H9 (cell line): ENCODE measurements around the gene NINL. TPM values are rescaled to one million over a fixed set of nuclear protein-coding genes. Genes with fewer than 3 reads are reported as not detected.

Experiments
- DNase-seq: peaks from one replicate; pipeline ENCODE4 v3.0.0-alpha.2; 2017
- H2AFZ ChIP-seq: one replicate; pipeline ENCODE4 v1.6.1; 2013; ENCODE audit warnings: mild to moderate bottlenecking, low read length, control low read depth, moderate library complexity
- H2AK5ac ChIP-seq: 2 replicates; pipeline ENCODE4 v1.6.1; 2013; ENCODE audit warnings: low read length, control low read depth, mixed read lengths; ENCODE audit not compliant: insufficient read length
- H2BK120ac ChIP-seq: one replicate; pipeline ENCODE4 v1.6.1; 2013; ENCODE audit warnings: low read depth, mild to moderate bottlenecking, low read length, control low read depth, inconsistent platforms; ENCODE audit not compliant: poor library complexity, severe bottlenecking
- H2BK12ac ChIP-seq: 2 replicates; pipeline ENCODE4 v1.6.1; 2013; ENCODE audit warnings: low read length, control low read depth, mixed read lengths, low read depth; ENCODE audit not compliant: insufficient read length
- H2BK15ac ChIP-seq: 2 replicates; pipeline ENCODE4 v1.6.1; 2013; ENCODE audit warnings: low read depth, low read length, control low read depth
- H2BK20ac ChIP-seq: one replicate; pipeline ENCODE4 v1.6.1; 2013; ENCODE audit warnings: low read depth, mild to moderate bottlenecking, low read length, control low read depth, inconsistent platforms; ENCODE audit not compliant: poor library complexity, severe bottlenecking
- H2BK5ac ChIP-seq: 2 replicates; pipeline ENCODE4 v1.6.1; 2013; ENCODE audit warnings: low read length, control low read depth, mixed read lengths; ENCODE audit not compliant: insufficient read length
- H3K14ac ChIP-seq: 2 replicates; pipeline ENCODE4 v1.6.1; 2013; ENCODE audit warnings: low read length, control low read depth; ENCODE audit not compliant: insufficient read depth
- H3K18ac ChIP-seq: 2 replicates; pipeline ENCODE4 v1.6.1; 2013; ENCODE audit warnings: low read depth, mild to moderate bottlenecking, mixed read lengths, low read length, control low read depth; ENCODE audit not compliant: insufficient read length
- H3K23ac ChIP-seq: 2 replicates; pipeline ENCODE4 v1.6.1; 2013; ENCODE audit warnings: low read length, control low read depth, mixed read lengths, low read depth; ENCODE audit not compliant: insufficient read length
- H3K23me2 ChIP-seq: 2 replicates; pipeline ENCODE4 v1.6.1; 2013; ENCODE audit warnings: low read depth, mild to moderate bottlenecking, mixed read lengths, low read length, control low read depth; ENCODE audit not compliant: insufficient read length, poor library complexity, severe bottlenecking
- H3K27ac ChIP-seq: 2 replicates; pipeline ENCODE4 v1.5.1; 2013; ENCODE audit warnings: low read length, control low read depth, mixed read lengths, low read depth; ENCODE audit not compliant: insufficient read length
- H3K27me3 ChIP-seq: 2 replicates; pipeline ENCODE4 v1.6.1; 2013; ENCODE audit warnings: low read length, control low read depth, inconsistent platforms; ENCODE audit not compliant: insufficient read depth
- H3K4ac ChIP-seq: 2 replicates; pipeline ENCODE4 v1.6.1; 2013; ENCODE audit warnings: low read depth, mild to moderate bottlenecking, control low read depth, inconsistent platforms, low read length, moderate library complexity
- H3K4me1 ChIP-seq: 2 replicates; pipeline ENCODE4 v1.6.1; 2013; ENCODE audit warnings: low read length, control low read depth, inconsistent platforms; ENCODE audit not compliant: insufficient read depth
- H3K4me2 ChIP-seq: 2 replicates; pipeline ENCODE4 v1.6.1; 2013; ENCODE audit warnings: low read length, control low read depth, mixed read lengths; ENCODE audit not compliant: insufficient read length, insufficient read depth
- H3K56ac ChIP-seq: 2 replicates; pipeline ENCODE4 v1.6.1; 2013; ENCODE audit warnings: low read depth, mild to moderate bottlenecking, mixed read lengths, low read length, control low read depth; ENCODE audit not compliant: insufficient read length
- H3K79me1 ChIP-seq: 2 replicates; pipeline ENCODE4 v1.6.1; 2013; ENCODE audit warnings: low read depth, mild to moderate bottlenecking, moderate library complexity, low read length, control low read depth, inconsistent platforms; ENCODE audit not compliant: insufficient read depth, poor library complexity, severe bottlenecking
- H3K79me2 ChIP-seq: 2 replicates; pipeline ENCODE4 v1.6.1; 2013; ENCODE audit warnings: low read length, control low read depth, inconsistent platforms; ENCODE audit not compliant: insufficient read depth
- H3K9ac ChIP-seq: 2 replicates; pipeline ENCODE4 v1.6.1; 2013; ENCODE audit warnings: low read length, control low read depth, mixed read lengths; ENCODE audit not compliant: insufficient read length; ENCODE audit errors: extremely low read depth
- H3K9me3 ChIP-seq: one replicate; pipeline ENCODE4 v1.6.1; 2013; ENCODE audit warnings: low read depth, low read length, inconsistent platforms; ENCODE audit not compliant: control insufficient read depth
- H3T11ph ChIP-seq: one replicate; pipeline ENCODE4 v1.6.1; 2013; ENCODE audit warnings: mild to moderate bottlenecking, low read length, control low read depth, inconsistent platforms
- H4K20me1 ChIP-seq: one replicate; pipeline ENCODE4 v1.6.1; 2013; ENCODE audit not compliant: control insufficient read depth, insufficient read length, insufficient read depth
- H4K5ac ChIP-seq: 2 replicates; pipeline ENCODE4 v1.6.1; 2013; ENCODE audit warnings: low read depth, mild to moderate bottlenecking, mixed read lengths, low read length, control low read depth; ENCODE audit not compliant: insufficient read length
- H4K8ac ChIP-seq: replicated peaks from 2 replicates; pipeline ENCODE4 v1.6.1; 2013; ENCODE audit warnings: low read length, control low read depth, mixed read lengths, low read depth; ENCODE audit not compliant: insufficient read length
- H4K91ac ChIP-seq: 2 replicates; pipeline ENCODE4 v1.6.1; 2013; ENCODE audit warnings: low read depth, mild to moderate bottlenecking, moderate library complexity, mixed read lengths, low read length, control low read depth; ENCODE audit not compliant: insufficient read length
- H3K27ac Mint-ChIP-seq, 3 experiments: 2 replicates in 2 of 3; 3 replicates in 1 of 3; pipeline ENCODE4 v1.8.0; 2020 to 2021; ENCODE audit warnings: mixed read lengths in 3 of 3, mild to moderate bottlenecking in 1 of 3, moderate library complexity in 1 of 3
- H3K27me3 Mint-ChIP-seq: 2 replicates; pipeline ENCODE4 v1.8.0; 2021; ENCODE audit warnings: low read depth, mild to moderate bottlenecking, moderate library complexity, mixed read lengths
- H3K36me3 Mint-ChIP-seq, 3 experiments: 2 replicates in 2 of 3; 3 replicates in 1 of 3; pipeline ENCODE4 v1.8.0; 2020 to 2021; ENCODE audit warnings: low read depth in 3 of 3, mixed read lengths in 3 of 3; ENCODE audit not compliant: insufficient read depth in 1 of 3
- H3K4me1 Mint-ChIP-seq, 2 experiments: 2 replicates each; pipeline ENCODE4 v1.8.0; 2020; ENCODE audit warnings: mixed read lengths in 2 of 2
- H3K4me3 Mint-ChIP-seq, 2 experiments: 2 replicates in 1 of 2; 3 replicates in 1 of 2; pipeline ENCODE4 v1.8.0; 2020 to 2021; ENCODE audit warnings: mild to moderate bottlenecking in 2 of 2, mixed read lengths in 2 of 2, moderate library complexity in 1 of 2
- H3K9me3 Mint-ChIP-seq, 2 experiments: 2 replicates in 1 of 2; 3 replicates in 1 of 2; pipeline ENCODE4 v1.8.0; 2020; ENCODE audit warnings: mild to moderate bottlenecking in 2 of 2, mixed read lengths in 2 of 2, moderate library complexity in 1 of 2
- CTCF ChIP-seq: fragments of 200-600 bp; sonication (generic); conservative IDR thresholded peaks from 3 replicates; pipeline ENCODE4 v1.8.0; 2021; ENCODE audit warnings: antibody characterized with exemption, mild to moderate bottlenecking
- WGBS: extraction: QIAGEN DNeasy Blood & Tissue Kit; methylation state at CpG from one replicate; pipeline ENCODE4 v1.1.7; 2013; ENCODE audit warnings: missing lambda C conversion rate, low lambda C conversion rate, mixed read lengths; ENCODE audit not compliant: insufficient read length; ENCODE audit errors: extremely low coverage; 5-methylcytosine and 5-hydroxymethylcytosine counted together
- total RNA-seq: library from RNA; stranded (reverse); gene quantifications from 2 replicates; pipeline ENCODE4 v1.2.1, GENCODE V29; 2021

The NINL gene
- total RNA-seq, 1 experiment from 2014 or later: 34.3 TPM

- H3K27me3 ChIP-seq: no peaks in the 10 kb centered on the region
- H2BK20ac ChIP-seq: no peak overlapping the region
- peak; percentile 25 for DNase-seq
- no peak overlapping the region for H3T11ph ChIP-seq
- H4K20me1 ChIP-seq: no peaks in the 10 kb centered on the region
- H2BK120ac ChIP-seq: no peak overlapping the region
- TF ChIP-seq CTCF: no peak
- H3K4ac ChIP-seq: no peak overlapping the region
- H2BK12ac ChIP-seq: no peak overlapping the region
- no peak overlapping the region for H3K4me2 ChIP-seq
- H3K36me3 Mint-ChIP-seq: peaks cover 54 to 83% (median 81%) of the 10 kb centered on the region in 3 experiments
- peak overlapping the region in 2 of 3 experiments; percentile 39 to 64; a peak in 2 of 7 replicates for H3K27ac Mint-ChIP-seq
- no peaks in the 10 kb centered on the region for H3K27me3 Mint-ChIP-seq
- no peak overlapping the region for H3K23ac ChIP-seq
- no peaks in the 10 kb centered on the region for H3K4me1 ChIP-seq
- H3K4me1 Mint-ChIP-seq: no peaks in the 10 kb centered on the region
- no peak overlapping the region for H2BK5ac ChIP-seq
- H3K56ac ChIP-seq: no peak overlapping the region
- H2BK15ac ChIP-seq: no peak overlapping the region
- no peak overlapping the region for H3K4me3 Mint-ChIP-seq
- no peaks in the 10 kb centered on the region for H3K79me2 ChIP-seq
- no peaks in the 10 kb centered on the region for H3K23me2 ChIP-seq
- no peak overlapping the region for H2AFZ ChIP-seq
- no peak overlapping the region for H4K91ac ChIP-seq
- H3K9ac ChIP-seq: no peak overlapping the region
- no peak overlapping the region for H3K18ac ChIP-seq
- H4K5ac ChIP-seq: no peak overlapping the region
- H3K14ac ChIP-seq: no peak overlapping the region
- H2AK5ac ChIP-seq: no peak overlapping the region
- no peaks in the 10 kb centered on the region for H3K9me3 ChIP-seq
- no peaks in the 10 kb centered on the region for H3K79me1 ChIP-seq
- H4K8ac ChIP-seq: no peak overlapping the region
- no peak overlapping the region for H3K27ac ChIP-seq
- no CpG with 5 or more reads among the region's 25 CpGs for WGBS
- H3K9me3 Mint-ChIP-seq: peaks cover 0 to 15% of the 10 kb centered on the region in 2 experiments; a peak in 2 of 5 replicates
Observed at GRCh38 chr20:25453035-25453810, 132.1 kb downstream of the NINL start.
